Activated CD4-positive, CD25-positive, alpha-beta regulatory T cell treated with anti-CD3 and anti-CD28 coated beads, Interleukin-2, amount 50 U/mL, for 72 hours (primary cell): ENCODE measurements around the gene APIP.

Source experiments
- DNase-seq: peaks from one replicate; pipeline ENCODE4 v3.0.0; 2021

APIP gene

DNA sequence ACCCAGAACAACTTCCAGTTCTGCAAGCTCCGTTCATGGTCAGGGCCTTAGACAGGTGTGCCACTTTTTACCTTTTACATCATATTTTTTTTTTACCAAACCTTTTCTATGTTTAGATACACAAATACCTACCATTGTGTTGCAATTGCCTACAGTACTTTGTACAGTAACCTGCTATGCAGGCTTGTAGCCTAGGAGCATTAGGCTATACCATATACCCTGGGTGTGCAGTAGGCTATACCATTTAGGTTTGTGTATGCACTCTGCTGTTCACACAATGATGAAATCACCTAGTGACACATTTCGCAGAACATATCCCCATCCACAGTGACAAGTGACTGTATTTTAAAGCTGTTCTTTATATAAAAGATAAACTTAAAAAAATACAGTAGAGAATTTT, 29.6 kb downstream of the APIP start:
- no peak for DNase-seq

DNA sequence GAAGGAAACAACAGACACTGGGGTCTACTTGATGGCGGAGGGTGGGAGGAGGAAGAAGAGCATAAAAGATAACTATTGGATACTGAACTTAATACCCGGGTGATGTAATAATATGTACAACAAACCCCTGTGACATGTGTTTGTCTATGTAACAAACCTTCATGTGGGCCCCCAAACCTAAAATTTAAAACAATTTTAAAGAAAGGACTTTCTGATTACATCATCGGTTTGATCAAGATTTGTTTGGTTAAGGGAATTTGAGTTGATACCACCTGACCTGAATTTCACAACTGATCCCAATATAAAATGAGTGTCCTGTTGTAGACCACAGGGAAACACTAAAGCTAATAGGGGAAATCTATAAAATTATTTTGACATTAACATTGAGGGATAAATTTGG, 34.3 kb downstream of the APIP start:
- DNase-seq = no peak

DNA sequence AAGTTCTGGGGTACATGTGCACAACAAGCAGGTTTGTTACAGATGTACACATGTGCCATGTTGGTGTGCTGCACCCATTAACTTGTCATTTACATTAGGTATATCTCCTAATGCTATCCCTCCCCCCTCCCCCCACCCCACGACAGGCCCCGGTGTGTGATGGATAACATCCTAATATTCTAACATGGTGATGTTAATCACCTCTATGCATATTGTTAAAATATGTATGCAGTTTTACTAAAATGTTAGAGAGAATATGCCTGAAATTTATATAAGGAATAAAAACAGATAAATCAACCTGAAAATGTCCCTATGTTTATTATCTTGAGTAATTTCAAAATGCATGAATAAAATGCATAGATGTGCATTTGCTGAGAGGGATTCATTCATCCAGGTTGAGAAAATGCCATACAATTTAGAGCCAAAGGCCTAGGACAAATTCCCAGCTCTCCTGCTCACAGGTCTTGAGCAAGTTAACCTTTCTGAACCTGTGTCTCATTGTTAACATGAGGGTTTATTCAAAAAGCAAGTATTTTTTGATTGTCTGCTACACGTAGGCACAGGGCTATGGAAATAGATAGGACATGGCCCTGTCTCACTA, 38.7 kb downstream of the APIP start:
- no peak for DNase-seq

DNA sequence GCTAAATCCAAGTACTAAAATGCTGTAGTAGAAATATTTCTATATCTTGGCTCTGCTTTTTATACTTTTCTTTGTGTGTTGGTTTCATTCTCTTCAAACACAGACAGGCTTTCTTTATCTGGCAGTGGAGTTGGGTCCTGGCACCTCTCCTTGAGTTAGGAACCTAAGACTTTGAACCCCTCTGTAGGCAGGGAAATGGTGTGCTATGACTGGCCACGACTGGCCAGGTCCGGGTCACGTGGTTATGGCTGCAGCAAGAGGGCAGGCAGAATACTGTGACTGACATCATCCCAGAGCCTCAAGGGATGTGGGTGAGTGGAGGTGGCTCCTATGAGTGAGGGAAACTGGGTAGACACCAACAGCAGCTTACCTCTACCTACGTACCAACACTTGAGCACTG, 42.0 kb downstream of the APIP start:
- DNase-seq = no peak

DNA sequence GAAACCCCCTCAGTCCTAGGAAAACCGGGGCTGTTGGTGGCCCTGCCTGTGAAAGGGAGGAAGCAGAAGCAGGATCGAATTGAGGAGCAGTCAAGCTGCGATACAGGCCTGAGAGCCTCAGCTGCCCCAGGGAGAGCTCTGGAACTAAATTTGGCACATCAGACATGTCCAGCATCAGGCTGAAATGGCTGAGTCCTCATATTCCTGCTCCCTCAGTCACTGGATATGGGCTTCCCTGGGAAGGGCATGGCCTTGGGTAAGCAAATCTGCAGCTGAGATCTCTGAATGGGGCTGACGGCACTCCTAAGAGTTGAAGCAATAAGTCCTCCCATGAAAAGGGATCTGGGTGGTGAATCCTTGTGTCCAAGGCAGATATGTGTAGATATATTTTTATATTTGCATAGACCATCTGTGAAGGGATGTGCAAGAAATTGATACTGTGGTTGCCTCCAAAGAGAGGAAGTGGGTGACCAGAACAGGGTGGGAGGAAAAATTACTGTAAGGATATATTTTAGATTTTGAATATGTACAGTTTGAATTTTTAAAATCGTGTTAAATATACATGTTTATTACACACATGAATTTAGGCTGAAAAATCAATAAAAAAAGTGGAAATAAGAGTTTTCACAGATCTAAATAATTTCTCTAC, 45.5 kb downstream of the APIP start:
- no peak for DNase-seq

DNA sequence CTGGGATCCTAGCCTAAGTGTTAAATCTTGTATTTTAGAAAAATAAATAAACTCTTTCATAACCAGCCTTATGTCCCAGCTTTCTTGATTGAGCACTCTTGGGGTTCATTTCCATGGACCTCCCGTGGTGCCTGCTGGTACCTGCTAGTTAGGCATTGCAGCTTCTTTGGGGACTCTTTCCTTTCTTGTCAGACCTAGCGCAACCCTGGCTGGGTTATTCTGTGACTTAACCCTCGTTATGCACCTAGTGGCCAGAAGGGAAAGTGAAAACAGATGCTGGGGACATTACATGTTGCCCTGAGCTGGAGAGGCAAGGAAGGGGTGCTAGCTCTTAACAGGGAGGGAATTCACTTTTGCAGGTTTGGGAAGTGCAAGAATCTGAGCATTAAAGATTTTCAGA, 46.8 kb downstream of the APIP start:
- no peak for DNase-seq

DNA sequence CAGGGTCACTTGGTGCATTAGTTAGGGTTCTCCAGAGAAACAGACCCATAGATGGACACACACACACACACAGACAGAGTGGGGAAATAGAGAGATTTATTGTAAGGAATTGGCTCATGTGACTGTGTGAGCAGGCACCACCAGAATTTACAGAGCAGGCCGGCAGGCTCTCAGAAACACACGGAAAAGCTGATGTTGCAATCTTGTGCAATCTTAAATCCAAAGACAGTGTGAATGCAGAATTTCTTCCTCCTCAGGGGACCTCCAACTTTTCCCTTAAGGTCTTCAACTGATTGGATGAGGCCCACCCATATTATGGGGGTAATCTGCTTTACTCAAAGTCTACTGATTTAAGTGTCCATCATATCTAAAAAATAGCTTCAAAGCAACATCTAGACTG, 49.8 kb downstream of the APIP start:
- DNase-seq = no peak

DNA sequence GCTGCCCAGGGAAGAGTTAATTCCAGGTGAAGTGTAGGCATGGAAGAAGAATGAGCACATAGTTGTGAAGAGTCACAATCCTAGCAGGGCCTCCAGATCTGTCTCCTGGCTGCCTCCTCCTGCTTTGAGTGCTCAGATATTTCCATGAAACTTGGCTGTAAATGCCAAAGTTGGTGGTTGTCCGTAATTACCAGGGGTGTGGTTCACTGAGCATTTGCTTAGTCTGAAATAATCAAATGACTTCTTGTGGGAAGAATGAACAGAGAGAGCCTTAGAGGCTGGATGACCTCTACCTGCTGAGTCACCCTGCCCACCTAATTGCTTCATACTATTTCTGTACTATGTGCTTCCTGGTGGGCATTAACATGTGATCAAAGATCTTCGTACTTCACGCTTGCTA, 50.9 kb downstream of the APIP start:
- DNase-seq = no peak

DNA sequence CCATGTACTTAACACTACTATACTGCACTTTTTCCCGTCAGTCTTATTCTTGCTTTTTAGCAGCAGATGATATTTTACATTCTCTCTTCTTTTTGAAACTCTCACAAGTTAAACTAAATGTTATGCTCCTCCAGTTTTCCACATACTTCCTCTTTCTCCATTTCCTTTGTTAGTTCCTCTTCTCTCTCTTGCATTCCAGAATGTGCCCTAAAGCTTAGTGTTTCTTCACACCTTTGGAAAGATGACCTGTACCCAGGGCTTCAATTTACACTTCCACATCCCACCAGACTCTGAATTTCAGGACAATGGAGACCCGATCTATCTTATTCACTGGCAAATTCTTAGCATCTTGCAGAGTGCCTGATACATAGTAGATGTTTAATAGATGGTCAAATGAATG, 51.8 kb downstream of the APIP start:
- DNase-seq = no peak

DNA sequence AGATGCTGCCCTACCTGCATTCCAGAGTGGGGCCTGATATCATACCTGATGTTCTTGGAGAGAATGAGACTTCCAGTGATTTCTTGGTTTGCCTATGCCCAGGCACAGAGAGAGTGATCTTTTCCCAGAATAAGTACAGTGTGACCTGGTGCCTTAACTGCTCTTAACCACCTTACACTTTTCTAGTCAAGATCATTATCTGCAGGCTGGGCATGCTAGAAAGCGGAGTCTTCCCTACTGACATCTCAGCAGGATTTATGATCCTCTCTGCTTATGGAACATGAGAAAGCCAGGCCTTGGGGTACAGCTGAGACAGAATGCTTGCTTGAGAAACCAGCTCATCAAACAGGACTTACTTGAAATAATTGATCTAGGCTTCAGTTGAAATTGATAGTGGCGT, 53.1 kb downstream of the APIP start:
- no peak for DNase-seq

DNA sequence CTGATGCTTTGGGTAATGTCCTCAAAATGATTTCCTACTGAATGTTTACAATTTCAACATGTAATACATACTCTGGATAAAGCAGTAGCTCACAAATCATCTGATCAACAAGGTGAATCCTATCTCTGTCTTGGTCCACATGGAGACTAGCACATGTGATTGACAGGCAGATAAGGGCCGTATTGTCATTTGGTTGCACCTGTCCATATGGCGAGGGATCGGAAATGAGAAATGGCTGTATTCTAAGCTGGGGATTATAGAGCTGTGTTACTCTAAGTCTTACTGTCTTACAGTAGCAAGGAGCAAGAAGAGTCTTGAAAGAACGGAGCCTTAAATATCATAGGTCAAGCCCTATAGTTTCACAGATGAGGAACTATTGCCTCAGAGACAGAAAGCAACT, 55.7 kb downstream of the APIP start:
- DNase-seq = no peak

DNA sequence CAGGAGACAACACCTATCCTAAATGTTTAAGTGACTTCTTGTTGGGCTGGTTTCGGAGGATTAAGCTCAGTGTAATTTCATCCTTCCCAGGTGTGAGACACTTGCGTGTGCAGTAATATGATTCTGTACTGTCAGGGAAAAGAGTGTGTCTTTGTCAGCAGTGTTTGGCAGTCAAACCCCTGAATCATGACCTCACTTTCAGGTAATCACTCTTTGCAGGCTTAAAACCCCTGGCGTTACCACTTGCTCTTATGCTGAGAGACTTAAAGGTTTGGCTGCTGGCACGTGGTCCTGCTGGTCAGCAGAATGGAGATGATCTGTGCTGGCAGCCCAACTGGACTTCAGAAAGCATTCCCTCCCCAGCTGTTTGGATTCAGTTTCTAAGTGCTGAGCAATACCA, 56.1 kb downstream of the APIP start:
- no peak for DNase-seq

DNA sequence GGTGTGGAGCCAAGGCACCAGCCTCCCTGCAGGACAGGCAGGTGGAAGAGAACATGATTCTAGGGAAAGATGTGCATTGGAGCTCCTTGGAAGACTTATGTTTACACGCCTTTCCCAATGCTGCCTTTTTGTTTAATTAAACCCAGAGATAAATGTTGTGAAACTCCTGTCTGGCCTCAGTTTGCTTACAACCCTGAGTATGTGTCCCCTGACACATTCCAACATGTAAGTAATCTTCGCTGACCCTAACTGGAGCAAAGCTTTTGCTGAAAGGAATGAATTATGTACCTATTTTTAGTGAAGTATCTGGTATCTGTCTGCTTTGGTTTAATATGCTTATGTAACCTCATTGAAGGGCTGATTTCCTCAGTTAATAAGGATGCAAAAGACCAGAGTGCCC, 56.7 kb downstream of the APIP start:
- DNase-seq = no peak

DNA sequence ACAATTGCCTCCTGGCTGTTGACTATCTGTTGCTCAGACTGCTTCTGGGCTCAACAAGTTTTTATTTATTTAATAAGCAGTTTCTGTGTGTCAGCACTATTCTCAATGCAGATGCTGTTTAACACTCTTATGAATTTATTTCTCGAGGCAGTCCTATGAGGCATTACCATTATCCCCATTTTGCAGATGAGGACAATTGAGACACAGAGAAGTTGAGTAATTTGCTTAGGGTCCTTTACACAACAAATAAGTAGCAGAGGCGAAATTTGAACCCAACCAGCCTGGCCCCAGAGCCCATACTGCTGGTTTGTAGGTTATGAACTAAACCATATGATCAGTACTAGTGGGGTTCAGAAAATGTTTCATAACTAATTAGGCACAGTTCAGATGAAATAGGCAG, 58.7 kb downstream of the APIP start:
- DNase-seq = no peak

DNA sequence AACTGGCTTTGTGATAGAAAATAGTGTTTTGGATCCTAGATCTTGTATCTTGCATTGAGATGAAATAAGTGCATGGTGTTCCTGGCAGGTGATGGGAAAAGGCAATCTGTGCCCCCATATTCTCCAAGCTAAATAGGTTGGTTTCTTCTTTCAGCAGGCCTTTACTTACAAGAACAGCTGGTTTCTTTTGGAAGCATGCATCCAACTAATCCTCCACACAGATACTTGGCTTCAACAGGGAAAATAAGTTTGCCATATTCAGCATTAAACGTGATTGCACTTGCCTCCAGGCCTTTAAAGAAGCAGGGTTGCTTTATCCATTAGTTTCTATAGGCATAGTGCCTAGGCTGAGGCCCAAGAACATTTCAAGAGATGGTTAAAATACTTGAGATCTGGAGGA, 59.9 kb downstream of the APIP start:
- no peak for DNase-seq

DNA sequence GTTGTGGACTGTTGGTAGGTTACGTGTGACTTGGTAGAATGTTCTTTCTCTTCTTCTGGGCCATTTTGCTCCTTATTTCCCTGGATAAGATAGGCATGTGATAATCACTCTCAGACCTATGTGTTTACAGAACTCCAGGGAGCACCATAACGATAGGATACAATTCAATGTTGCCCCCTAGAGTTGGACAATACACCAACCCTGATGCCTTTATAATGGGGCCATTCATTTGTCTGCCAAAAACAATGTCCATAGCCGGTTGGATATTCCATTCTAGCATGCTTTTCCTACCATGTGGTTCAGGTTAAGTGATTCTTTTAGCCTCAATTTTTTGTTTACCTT, 60.5 kb downstream of the APIP start:
- no peak for DNase-seq

DNA sequence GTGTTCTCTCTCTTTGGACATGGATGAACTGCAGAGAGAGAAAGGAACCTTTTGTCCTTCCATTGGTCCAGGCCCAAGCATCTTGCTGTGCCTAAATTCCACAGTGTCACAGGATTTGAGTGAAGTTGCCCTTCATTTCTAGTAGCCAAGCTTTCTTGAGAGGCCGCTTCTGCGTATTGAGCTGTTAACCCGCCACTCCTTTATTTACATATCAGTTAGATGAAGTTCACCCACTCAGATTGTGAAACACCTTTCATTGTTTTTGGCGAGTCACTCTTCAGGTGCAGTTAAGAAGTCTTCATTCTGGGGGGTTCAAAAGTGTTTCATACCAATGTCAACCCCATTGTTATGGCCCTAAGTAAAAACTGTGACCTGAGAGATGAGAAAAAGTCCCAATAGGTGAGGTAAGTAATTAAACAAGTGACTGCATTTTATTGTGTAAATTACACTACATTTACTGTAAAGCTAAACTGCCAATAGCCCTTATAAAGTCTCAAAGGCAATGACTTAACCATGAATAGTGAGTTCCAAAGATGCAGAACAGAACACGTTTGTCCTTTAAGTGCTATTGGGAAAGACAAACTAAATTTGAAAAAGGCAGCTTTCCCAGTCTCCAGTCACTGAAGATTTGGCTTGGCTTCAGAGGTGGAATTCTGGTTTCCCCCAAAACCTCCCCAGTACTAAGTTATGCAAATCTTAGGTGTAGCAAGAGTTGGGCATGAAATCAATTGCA, 61.0 kb downstream of the APIP start:
- no peak for DNase-seq

DNA sequence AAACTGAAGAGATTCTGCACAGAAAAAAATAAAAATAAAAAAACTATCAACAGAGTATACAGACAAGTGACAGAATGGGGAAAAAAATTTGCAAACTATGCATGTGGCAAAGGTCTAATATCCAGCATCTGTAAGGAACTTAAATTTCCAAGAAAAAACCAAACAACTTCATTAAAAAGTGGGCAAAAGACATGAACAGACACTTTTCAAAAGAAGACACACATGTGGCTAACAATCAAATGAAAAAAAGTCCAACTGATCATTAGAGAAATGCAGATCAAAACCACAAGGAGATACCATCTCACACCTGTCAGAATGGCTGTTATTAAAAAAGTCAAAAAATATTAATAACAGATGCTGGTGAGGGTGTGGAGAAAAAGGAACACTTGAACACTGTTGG, 64.3 kb downstream of the APIP start:
- no peak for DNase-seq

DNA sequence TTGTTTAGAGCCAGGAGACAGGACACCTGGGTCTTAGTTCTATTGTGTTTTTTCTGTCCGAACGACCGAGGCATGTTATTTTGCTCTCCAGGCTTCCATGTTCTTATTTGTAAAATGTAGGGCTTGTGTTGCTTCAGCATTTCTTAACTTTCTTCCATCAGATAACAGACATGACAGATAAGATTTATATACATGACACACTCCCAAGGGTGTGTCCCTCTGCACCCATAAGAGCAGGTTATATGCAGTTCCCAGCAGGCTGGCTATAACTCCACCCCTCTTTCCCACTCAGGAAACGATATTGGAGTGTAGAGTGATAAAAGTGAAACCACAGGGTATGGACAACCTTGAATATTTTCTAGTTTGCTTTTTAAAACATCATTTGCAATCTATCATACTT, 65.8 kb downstream of the APIP start:
- no peak for DNase-seq

DNA sequence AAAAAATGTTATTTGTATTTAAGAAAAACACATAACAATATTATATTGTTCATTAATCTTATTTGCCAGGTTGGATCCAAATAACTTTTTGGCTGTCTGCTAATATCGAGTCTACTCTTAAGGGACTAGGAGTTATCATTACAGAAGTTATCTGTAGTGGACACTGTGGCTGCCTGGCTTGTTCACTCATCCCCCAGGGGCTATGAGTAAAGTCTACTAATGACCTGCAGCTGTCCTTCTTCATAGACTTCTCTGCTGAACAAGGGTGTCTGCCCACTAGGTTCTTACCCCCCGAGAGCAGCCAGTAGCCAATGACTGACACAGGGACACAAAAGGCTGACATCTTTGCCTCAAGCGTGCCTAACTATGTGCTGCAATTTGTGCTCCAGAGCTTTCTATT, 69.7 kb downstream of the APIP start:
- no peak for DNase-seq

DNA sequence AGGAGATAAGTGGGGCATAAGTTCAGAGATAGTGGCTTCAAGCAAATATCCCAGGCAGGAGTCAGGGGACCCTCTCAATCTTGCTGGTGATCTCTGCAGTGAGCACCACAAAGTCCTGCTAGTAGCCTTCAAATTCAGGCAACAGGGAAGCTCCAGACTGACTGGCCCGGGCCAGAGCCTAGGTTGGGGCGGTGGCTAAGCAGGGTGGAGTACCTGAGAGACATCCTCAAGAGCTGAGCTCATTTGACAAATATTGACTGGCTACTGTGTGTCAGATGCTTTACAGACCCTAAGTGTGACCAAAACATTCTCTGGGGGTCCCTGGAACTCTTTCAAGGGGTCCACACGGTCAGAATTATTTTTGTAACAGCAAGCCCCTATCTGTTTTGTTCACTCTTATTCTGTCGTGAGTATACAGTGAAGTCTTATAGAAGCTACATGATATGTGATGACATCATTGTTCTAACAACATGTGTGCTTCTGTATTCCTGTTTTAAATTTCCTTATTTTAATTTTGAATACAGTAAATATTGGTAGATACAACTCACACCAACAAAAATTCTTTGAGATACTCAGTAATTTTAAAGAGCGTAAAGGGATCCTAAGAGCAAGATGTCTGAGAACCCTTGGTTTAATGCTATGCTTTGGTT, 71.6 kb downstream of the APIP start:
- no peak for DNase-seq

DNA sequence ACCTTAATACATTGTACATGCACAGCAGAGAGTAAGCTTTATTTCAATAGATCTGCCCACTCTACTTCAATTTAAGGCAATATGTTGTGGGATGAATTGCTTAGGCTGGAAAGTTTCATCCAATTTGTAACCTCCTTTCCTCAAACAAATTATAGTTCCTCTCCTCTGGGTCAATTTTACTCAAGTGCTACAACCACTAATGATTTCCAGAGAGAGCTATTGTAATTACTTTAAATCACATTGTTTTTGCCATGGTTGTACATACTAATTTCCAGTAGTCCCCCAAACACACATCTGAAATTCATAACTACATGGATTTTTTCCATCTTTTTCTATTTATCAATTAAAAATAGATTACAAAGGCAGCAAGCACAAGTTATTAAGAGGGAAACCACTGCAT, 72.9 kb downstream of the APIP start:
- DNase-seq = no peak

DNA sequence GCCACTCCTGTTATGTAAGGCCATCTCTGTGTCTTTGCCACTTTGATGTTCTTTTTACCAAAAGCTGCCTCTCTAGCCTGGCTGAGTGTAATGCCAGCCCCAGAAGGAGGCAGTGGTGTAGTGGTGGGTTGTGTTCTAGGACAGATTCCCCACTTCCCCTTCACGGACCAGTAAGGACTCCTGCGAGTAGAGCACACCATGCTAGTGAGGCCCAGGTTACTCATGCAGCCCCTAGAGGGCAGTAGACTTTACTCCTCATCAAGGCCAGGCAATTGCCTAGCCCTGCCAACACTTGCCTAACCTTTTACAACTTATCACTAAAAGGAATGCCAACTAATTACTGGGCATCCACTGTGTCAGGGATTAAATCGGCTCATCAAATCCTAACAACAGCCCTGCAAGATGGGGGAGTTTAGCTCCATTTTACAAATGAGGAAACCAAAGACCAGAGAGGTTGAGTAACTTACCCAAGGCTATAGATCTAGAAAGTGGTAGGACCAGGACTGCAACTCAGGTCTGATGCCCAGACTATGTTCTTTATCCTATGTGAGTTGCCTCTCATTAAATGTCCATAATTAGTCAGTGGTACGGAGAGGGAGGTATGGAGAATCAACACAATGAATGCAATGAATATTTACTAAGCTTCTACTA, 75.3 kb downstream of the APIP start:
- DNase-seq = no peak

DNA sequence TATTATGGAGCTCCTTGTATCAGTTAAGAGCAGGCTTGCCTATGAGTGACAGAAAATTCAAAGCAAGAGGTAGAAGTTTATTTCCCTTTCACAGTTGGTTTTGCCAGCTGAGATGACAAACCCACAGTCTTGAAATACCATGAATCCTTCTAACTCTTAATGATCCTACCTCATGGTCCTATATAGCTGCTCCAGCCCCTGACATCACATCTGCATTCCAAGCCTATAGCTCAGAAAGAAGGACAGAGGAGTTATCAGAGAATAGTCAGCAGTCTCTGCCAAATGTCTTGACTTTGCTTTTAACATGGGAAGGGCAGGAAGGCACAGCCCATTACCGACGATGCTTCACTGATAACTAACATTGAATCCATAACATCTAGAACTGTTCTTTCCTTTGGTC, 76.2 kb downstream of the APIP start:
- no peak for DNase-seq
